Mucosa of rectum (tissue), 2 donors: ENCODE results near the gene AGBL4.

Experiments
- H3K27ac ChIP-seq, 2 donors: one replicate each; pipeline ENCODE4 v1.7.0; 2013; ENCODE audit warnings: inconsistent platforms in 2 of 2, low read depth in 2 of 2, low read length in 2 of 2
- H3K27me3 ChIP-seq, 2 donors: one replicate each; pipeline ENCODE4 v1.7.0; 2013; ENCODE audit warnings: low read length in 2 of 2; ENCODE audit not compliant: control insufficient read depth in 2 of 2, insufficient read depth in 2 of 2
- H3K36me3 ChIP-seq, 2 donors: one replicate each; pipeline ENCODE4 v1.7.0; 2013; ENCODE audit warnings: low read length in 2 of 2; ENCODE audit not compliant: control insufficient read depth in 2 of 2, insufficient read depth in 2 of 2
- H3K4me1 ChIP-seq, 2 donors: one replicate each; pipeline ENCODE4 v1.7.0; 2013; ENCODE audit warnings: low read length in 2 of 2, mild to moderate bottlenecking in 1 of 2; ENCODE audit not compliant: control insufficient read depth in 2 of 2, insufficient read depth in 2 of 2
- H3K4me3 ChIP-seq, 2 donors: one replicate each; pipeline ENCODE4 v1.7.0; 2013; ENCODE audit warnings: low read length in 2 of 2
- H3K9ac ChIP-seq, 2 donors: one replicate each; pipeline ENCODE4 v1.7.0; 2013; ENCODE audit warnings: low read length in 2 of 2, low read depth in 1 of 2, mild to moderate bottlenecking in 1 of 2
- H3K9me3 ChIP-seq, 2 donors: one replicate each; pipeline ENCODE4 v1.7.0; 2013; ENCODE audit warnings: low read length in 2 of 2; ENCODE audit not compliant: control insufficient read depth in 2 of 2
- donor health status: healthy.
- donor health status: Normal muscosa, but diverticular disease.

Gene AGBL4

GRCh38 chr1:48596046-48596445, 1427.7 kb downstream of the AGBL4 start:
- Histone ChIP-seq H3K27me3 (no peaks in the 10 kb centered on the region), H3K36me3 (no peaks in the 10 kb centered on the region), H3K9ac (no peak overlapping the region), H3K9me3 (no peaks in the 10 kb centered on the region), H3K4me3 (no peak overlapping the region), H3K27ac (no peak overlapping the region), H3K4me1 (no peaks in the 10 kb centered on the region)

GRCh38 chr1:48595613-48596012, 1428.1 kb downstream of the AGBL4 start:
- no peaks in the 10 kb centered on the region for H3K36me3 ChIP-seq
- no peak overlapping the region for H3K4me3 ChIP-seq
- no peaks in the 10 kb centered on the region for H3K9me3 ChIP-seq
- H3K4me1 ChIP-seq: no peaks in the 10 kb centered on the region
- H3K27me3 ChIP-seq: no peaks in the 10 kb centered on the region
- no peak overlapping the region for H3K27ac ChIP-seq
- no peak overlapping the region for H3K9ac ChIP-seq

GRCh38 chr1:48592330-48592729, 1431.4 kb downstream of the AGBL4 start:
- Histone ChIP-seq H3K27ac (no peak overlapping the region), H3K27me3 (no peaks in the 10 kb centered on the region), H3K9ac (no peak overlapping the region), H3K36me3 (no peaks in the 10 kb centered on the region), H3K9me3 (no peaks in the 10 kb centered on the region), H3K4me3 (no peak overlapping the region), H3K4me1 (no peaks in the 10 kb centered on the region)

GRCh38 chr1:48591181-48591580, 1432.6 kb downstream of the AGBL4 start:
- Histone ChIP-seq H3K4me3 (no peak overlapping the region), H3K4me1 (no peaks in the 10 kb centered on the region), H3K36me3 (no peaks in the 10 kb centered on the region), H3K27ac (no peak overlapping the region), H3K9ac (no peak overlapping the region), H3K27me3 (no peaks in the 10 kb centered on the region), H3K9me3 (no peaks in the 10 kb centered on the region)

GRCh38 chr1:48588061-48588460, 1435.7 kb downstream of the AGBL4 start:
- H3K9ac ChIP-seq: no peak overlapping the region
- no peaks in the 10 kb centered on the region for H3K36me3 ChIP-seq
- no peak overlapping the region for H3K4me3 ChIP-seq
- H3K9me3 ChIP-seq: no peaks in the 10 kb centered on the region
- H3K4me1 ChIP-seq: no peaks in the 10 kb centered on the region
- H3K27ac ChIP-seq: no peak overlapping the region
- H3K27me3 ChIP-seq: no peaks in the 10 kb centered on the region

GRCh38 chr1:48582408-48582807, 1441.3 kb downstream of the AGBL4 start:
- no peaks in the 10 kb centered on the region for H3K27me3 ChIP-seq
- H3K4me1 ChIP-seq: no peaks in the 10 kb centered on the region
- no peak overlapping the region for H3K27ac ChIP-seq
- H3K36me3 ChIP-seq: no peaks in the 10 kb centered on the region
- no peak overlapping the region for H3K9ac ChIP-seq
- no peak overlapping the region for H3K4me3 ChIP-seq
- no peaks in the 10 kb centered on the region for H3K9me3 ChIP-seq

- Histone ChIP-seq H3K27me3 (no peaks in the 10 kb centered on the region), H3K4me3 (no peak overlapping the region), H3K36me3 (no peaks in the 10 kb centered on the region), H3K9me3 (no peaks in the 10 kb centered on the region), H3K9ac (no peak overlapping the region), H3K4me1 (no peaks in the 10 kb centered on the region), H3K27ac (no peak overlapping the region)
Observed at GRCh38 chr1:48581270-48581669, 1442.5 kb downstream of the AGBL4 start.

- Histone ChIP-seq H3K9ac (no peak overlapping the region), H3K27me3 (peaks cover 4 to 6% of the 10 kb centered on the region in 2 donors), H3K36me3 (no peaks in the 10 kb centered on the region), H3K4me1 (no peaks in the 10 kb centered on the region), H3K27ac (no peak overlapping the region), H3K9me3 (no peaks in the 10 kb centered on the region), H3K4me3 (no peak overlapping the region)
Observed at GRCh38 chr1:48576565-48576964, 1447.2 kb downstream of the AGBL4 start.

- no peak overlapping the region for H3K27ac ChIP-seq
- H3K27me3 ChIP-seq: peaks cover 6 to 7% of the 10 kb centered on the region in 2 donors
- H3K9ac ChIP-seq: no peak overlapping the region
- H3K36me3 ChIP-seq: no peaks in the 10 kb centered on the region
- H3K4me3 ChIP-seq: no peak overlapping the region
- no peaks in the 10 kb centered on the region for H3K9me3 ChIP-seq
- H3K4me1 ChIP-seq: no peaks in the 10 kb centered on the region
Observed at GRCh38 chr1:48572646-48573258, 1451.0 kb downstream of the AGBL4 start.

GRCh38 chr1:48572134-48572533, 1451.6 kb downstream of the AGBL4 start:
- no peaks in the 10 kb centered on the region for H3K36me3 ChIP-seq
- H3K4me1 ChIP-seq: no peaks in the 10 kb centered on the region
- no peaks in the 10 kb centered on the region for H3K9me3 ChIP-seq
- peaks cover 6 to 7% of the 10 kb centered on the region in 2 donors for H3K27me3 ChIP-seq
- H3K27ac ChIP-seq: no peak overlapping the region
- H3K9ac ChIP-seq: no peak overlapping the region
- H3K4me3 ChIP-seq: no peak overlapping the region
